ENCODE measurements around the gene SOCS1. TPM values are rescaled to one million over a fixed set of nuclear protein-coding genes. Genes with fewer than 3 reads are reported as not detected.

SOCS1 gene
- total and polyA plus RNA-seq, 2 donors (not counting 3 experiments of a cell fraction or from before 2014, with no cell fraction given): 1.1 to 1.7 TPM

DNA sequence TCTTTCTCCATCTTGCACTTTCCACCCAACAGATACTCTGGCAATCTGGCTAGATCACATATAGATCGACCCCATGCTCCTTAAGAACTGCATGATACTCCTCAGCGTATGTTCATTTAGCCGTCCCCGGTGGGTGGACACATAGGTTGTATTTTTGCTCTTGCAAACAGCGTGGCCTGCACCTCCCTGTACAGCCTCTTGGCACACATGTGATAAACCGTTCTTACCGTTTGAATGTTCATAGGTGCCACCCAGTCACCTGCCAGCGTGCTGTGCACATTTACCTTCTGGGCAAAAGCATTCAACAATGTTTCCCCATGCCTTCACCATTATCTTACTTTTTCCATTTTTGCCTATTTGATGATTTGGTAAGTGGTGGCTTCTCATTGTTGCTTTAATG lies 6.9 kb upstream of the SOCS1 start:
- no peaks in the 10 kb centered on the region for H4K20me1 ChIP-seq (replicated peaks; ENCODE audit: control insufficient read depth, extremely low read depth, insufficient read depth, low read length)
- BruUV-seq (replicated peaks): no TSS peak
- no peak for TF ChIP-seq EZH2 (IDR thresholded peaks at IDR 0.05; ENCODE audit: borderline replicate concordance, low read depth, low read length, severe bottlenecking)
- no peaks in the 10 kb centered on the region for H3K36me3 ChIP-seq (ENCODE audit: control insufficient read depth in 2 of 2, extremely low read depth in 1 of 2, insufficient read depth in 2 of 2, low read length in 2 of 2)
- FAIRE-seq: no peak
- no peak overlapping the region for H3K9ac ChIP-seq (replicated peaks; ENCODE audit: extremely low read depth, insufficient read depth, low read length)
- no peaks in the 10 kb centered on the region for H3K4me1 ChIP-seq (ENCODE audit: control insufficient read depth, extremely low read depth, insufficient read depth, low read length)
- H3K79me2 ChIP-seq (ENCODE audit: control insufficient read depth, insufficient read depth, low read length): no peaks in the 10 kb centered on the region
- intact Hi-C loops (cut with micrococcal nuclease) (no loop called here), dilution Hi-C loops (cut with MboI; ENCODE audit: extremely low pct_ligation_motif_present, low sequenced_read_pairs) (no loop called here)
- ChIA-PET CTCF (interaction anchor here (1.0 to 1.4 kb wide), 2 partner anchors 94 to 292 kb away, joined by 3 to 7 read pairs; no protein-coding TSS in a partner anchor), POLR2A (no interaction called here)
- H3K4me3 ChIP-seq (replicated peaks in 1 of 3; ENCODE audit: insufficient read depth in 1 of 3, low read depth in 1 of 3, low read length in 3 of 3): no peak overlapping the region
- H3K27me3 ChIP-seq (ENCODE audit: control insufficient read depth in 2 of 2, insufficient read depth in 2 of 2, low read length in 2 of 2): no peaks in the 10 kb centered on the region
- H3K9me1 ChIP-seq (replicated peaks; ENCODE audit: control insufficient read depth, extremely low read depth, insufficient read depth, low read length): no peaks in the 10 kb centered on the region
- H3K4me2 ChIP-seq (ENCODE audit: insufficient read depth, low read length): no peak overlapping the region
- H3K9me3 ChIP-seq (replicated peaks; ENCODE audit: control insufficient read depth, insufficient read depth, low read length): no peaks in the 10 kb centered on the region
- no peak for DNase-seq (ENCODE audit: low read depth, low spot score)
- H2AFZ ChIP-seq (ENCODE audit: low read depth, low read length): no peak overlapping the region
- no peak overlapping the region for H3K27ac ChIP-seq (ENCODE audit: insufficient read depth, low read depth, low read length)

GRCh38 chr16:11260596-11260966 lies 4.6 kb upstream of the SOCS1 start:
- Histone ChIP-seq H3K9me3 (replicated peaks; ENCODE audit: control insufficient read depth, insufficient read depth, low read length) (no peaks in the 10 kb centered on the region), H3K36me3 (ENCODE audit: control insufficient read depth in 2 of 2, extremely low read depth in 1 of 2, insufficient read depth in 2 of 2, low read length in 2 of 2) (no peaks in the 10 kb centered on the region), H4K20me1 (replicated peaks; ENCODE audit: control insufficient read depth, extremely low read depth, insufficient read depth, low read length) (no peaks in the 10 kb centered on the region), H3K4me2 (ENCODE audit: insufficient read depth, low read length) (no peak overlapping the region), H3K9me1 (replicated peaks; ENCODE audit: control insufficient read depth, extremely low read depth, insufficient read depth, low read length) (no peaks in the 10 kb centered on the region), H3K4me3 (replicated peaks in 1 of 3; ENCODE audit: insufficient read depth in 1 of 3, low read depth in 1 of 3, low read length in 3 of 3) (no peak overlapping the region), H3K79me2 (ENCODE audit: control insufficient read depth, insufficient read depth, low read length) (no peaks in the 10 kb centered on the region), H3K27me3 (ENCODE audit: control insufficient read depth in 2 of 2, insufficient read depth in 2 of 2, low read length in 2 of 2) (no peaks in the 10 kb centered on the region), H2AFZ (ENCODE audit: low read depth, low read length) (no peak overlapping the region), H3K4me1 (ENCODE audit: control insufficient read depth, extremely low read depth, insufficient read depth, low read length) (peaks cover 5% of the 10 kb centered on the region), H3K9ac (replicated peaks; ENCODE audit: extremely low read depth, insufficient read depth, low read length) (no peak overlapping the region), H3K27ac (ENCODE audit: insufficient read depth, low read depth, low read length) (no peak overlapping the region)
- no TSS peak for BruUV-seq (replicated peaks)
- dilution Hi-C loops (cut with MboI; ENCODE audit: extremely low pct_ligation_motif_present, low sequenced_read_pairs) (no loop called here), intact Hi-C loops (cut with micrococcal nuclease) (no loop called here)
- no peak for DNase-seq (ENCODE audit: low read depth, low spot score)
- CTCF ChIA-PET: interaction anchor here (2.1 to 8.3 kb wide), 2 partner anchors 96 to 293 kb away, joined by 8 to 347 read pairs; no protein-coding TSS in a partner anchor
- POLR2A ChIA-PET: no interaction called here
- no peak for FAIRE-seq
- no peak for TF ChIP-seq MAX (IDR thresholded peaks at IDR 0.05; ENCODE audit: insufficient read depth, insufficient read length)
- no peak for TF ChIP-seq EZH2 (IDR thresholded peaks at IDR 0.05; ENCODE audit: borderline replicate concordance, low read depth, low read length, severe bottlenecking)
- TF ChIP-seq, protein P1, sequence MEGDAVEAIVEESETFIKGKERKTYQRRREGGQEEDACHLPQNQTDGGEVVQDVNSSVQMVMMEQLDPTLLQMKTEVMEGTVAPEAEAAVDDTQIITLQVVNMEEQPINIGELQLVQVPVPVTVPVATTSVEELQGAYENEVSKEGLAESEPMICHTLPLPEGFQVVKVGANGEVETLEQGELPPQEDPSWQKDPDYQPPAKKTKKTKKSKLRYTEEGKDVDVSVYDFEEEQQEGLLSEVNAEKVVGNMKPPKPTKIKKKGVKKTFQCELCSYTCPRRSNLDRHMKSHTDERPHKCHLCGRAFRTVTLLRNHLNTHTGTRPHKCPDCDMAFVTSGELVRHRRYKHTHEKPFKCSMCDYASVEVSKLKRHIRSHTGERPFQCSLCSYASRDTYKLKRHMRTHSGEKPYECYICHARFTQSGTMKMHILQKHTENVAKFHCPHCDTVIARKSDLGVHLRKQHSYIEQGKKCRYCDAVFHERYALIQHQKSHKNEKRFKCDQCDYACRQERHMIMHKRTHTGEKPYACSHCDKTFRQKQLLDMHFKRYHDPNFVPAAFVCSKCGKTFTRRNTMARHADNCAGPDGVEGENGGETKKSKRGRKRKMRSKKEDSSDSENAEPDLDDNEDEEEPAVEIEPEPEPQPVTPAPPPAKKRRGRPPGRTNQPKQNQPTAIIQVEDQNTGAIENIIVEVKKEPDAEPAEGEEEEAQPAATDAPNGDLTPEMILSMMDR (IDR thresholded peaks at IDR 0.05; ENCODE audit: extremely low read depth in 1 of 2, insufficient read depth in 1 of 2, low read depth in 1 of 2, low read length in 2 of 2): no peak
- TF ChIP-seq GATA2 (IDR thresholded peaks at IDR 0.05; ENCODE audit: insufficient read depth, insufficient read length, low read depth, low read length): no peak
